Hepatocyte (in vitro differentiated cells): ENCODE measurements around the gene TRAPPC12.

Experiments
- CTCF ChIP-seq: fragments of 200-600 bp; sonication (generic); IDR thresholded peaks from 2 replicates; pipeline ENCODE4 v1.5.1; 2016; ENCODE audit warnings: antibody characterized with exemption, mild to moderate bottlenecking; ENCODE audit not compliant: poor library complexity
- EZH2 ChIP-seq: fragments of 200-600 bp; sonication (generic); IDR thresholded peaks from 2 replicates; pipeline ENCODE4 v1.6.1; 2016; ENCODE audit warnings: antibody characterized with exemption, mild to moderate bottlenecking, borderline replicate concordance
- EZH2phosphoT487 ChIP-seq: fragments of 200-600 bp; sonication (generic); IDR thresholded peaks from one replicate; pipeline ENCODE4 v1.6.1; 2018; ENCODE audit warnings: antibody characterized with exemption, mild to moderate bottlenecking, low read depth, moderate library complexity; ENCODE audit not compliant: unreplicated experiment, severe bottlenecking

- TF ChIP-seq EZH2, result no peak
- no peak for TF ChIP-seq CTCF
- no peak for TF ChIP-seq EZH2phosphoT487
Measured at GRCh38 chr2:3526871-3527270, 147.4 kb downstream of the TRAPPC12 start.
